ENCODE measurements around the gene SREBF2.

GRCh38 chr22:41842996-41843970, 10.4 kb downstream of the SREBF2 start:
- no peak for TF ChIP-seq CTCF (conservative IDR thresholded peaks at IDR 0.05; ENCODE audit: low read depth, low read length)
- no peak for TF ChIP-seq EZH2 (IDR thresholded peaks at IDR 0.05; ENCODE audit: low read length, unreplicated experiment)

Measured in PC-3 (cell line).